GM18520 (cell line): ENCODE data around the gene FMR1.

Experiments used
- ATAC-seq: cut with Tn5 transposase; IDR thresholded peaks from one replicate; pipeline ENCODE4 v1.9.1; 2021; ENCODE audit not compliant: unreplicated experiment

The FMR1 gene

DNA sequence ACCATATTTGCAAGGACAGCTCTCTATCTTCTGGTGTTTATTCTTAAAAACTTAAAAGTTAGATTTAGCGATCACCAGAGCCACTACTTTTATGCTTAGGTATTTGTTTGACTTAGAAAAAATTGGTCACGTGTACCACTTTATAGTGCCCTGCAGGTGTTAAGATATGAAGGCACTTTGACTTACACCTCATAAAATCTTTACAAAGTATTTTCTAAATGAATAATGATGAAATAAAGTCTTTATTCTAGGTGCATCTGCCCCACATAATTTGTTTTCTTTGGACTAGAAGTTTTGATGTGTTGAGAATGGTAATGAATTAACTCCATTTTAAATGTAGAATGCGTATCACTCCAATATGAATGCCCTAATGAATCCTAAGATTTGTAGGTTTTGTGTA lies 2.9 kb downstream of the FMR1 start:
- no peak for ATAC-seq

- no peak for ATAC-seq
Measured at GRCh38 chrX:147916375-147916968, 4.8 kb downstream of the FMR1 start.

- ATAC-seq: peak; percentile 81
Measured at GRCh38 chrX:147917700-147918695, 6.3 kb downstream of the FMR1 start.

- no peak for ATAC-seq
Measured at GRCh38 chrX:147920161-147920666, 8.5 kb downstream of the FMR1 start.

DNA sequence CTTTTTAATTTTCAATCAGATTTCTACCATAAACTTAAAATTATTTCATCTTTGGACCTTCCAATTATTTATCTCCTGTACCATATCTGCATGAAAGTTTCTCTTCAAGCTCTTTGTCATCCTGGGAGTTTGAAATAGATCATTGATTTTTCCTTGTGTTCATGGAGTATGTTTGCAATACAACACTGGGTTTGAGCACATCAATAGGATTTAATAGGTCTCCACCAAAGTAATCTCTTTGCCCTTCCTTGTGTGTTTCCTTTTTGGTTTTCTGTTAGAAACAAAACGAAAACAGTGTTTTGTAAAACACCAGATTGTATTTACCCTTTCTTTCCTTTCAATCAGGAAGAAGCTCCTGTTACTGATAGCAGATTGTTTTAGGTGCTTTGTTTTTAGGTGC lies 11.9 kb downstream of the FMR1 start:
- ATAC-seq: no peak

- no peak for ATAC-seq
Measured at GRCh38 chrX:147927256-147927655, 15.5 kb downstream of the FMR1 start.

- no peak for ATAC-seq
Measured at GRCh38 chrX:147933815-147934214, 22.1 kb downstream of the FMR1 start.

DNA sequence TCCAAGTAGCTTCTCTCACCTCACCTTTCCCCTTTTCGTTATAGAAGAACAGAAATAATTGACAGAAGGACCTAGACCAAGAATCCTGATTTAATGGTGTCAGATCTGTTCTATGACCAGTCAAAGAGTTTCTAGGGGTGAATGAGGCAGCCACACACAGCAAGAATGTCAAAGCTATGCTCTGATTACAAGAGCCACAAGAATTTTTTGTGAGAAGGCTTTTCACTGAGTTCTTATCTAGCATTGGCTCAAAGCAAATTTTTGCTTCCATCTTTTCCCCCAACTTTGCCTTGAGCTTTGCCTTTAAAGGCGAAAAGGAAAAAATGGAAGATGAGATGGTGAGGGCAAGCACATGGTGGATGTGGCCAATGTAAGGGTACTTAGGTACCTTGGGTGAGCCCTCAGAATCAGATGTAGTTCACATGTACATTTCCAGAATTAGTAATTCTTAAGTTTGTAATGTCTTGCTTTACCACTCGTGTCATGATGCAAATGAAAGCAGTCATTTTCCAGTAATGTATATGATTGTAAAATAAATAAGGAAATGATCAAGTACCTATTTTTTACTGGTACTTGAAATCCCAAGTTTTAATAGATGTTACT lies 23.5 kb downstream of the FMR1 start:
- no peak for ATAC-seq

DNA sequence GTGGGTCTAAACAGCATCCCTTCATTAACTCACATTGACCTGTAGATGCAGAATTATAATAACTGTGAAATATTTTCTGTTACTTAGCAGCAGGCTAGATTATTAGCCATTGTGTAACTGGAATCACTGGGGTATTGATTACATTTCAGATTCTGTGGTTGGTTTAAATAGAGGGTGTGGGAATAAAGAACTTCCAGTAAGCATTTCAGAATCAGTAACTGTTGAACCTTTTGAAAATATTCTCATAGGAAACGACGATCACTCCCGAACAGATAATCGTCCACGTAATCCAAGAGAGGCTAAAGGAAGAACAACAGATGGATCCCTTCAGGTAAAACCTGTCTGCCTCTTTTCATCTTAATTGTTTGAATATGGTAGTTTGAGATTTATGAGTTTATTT lies 33.6 kb downstream of the FMR1 start:
- no peak for ATAC-seq

- no peak for ATAC-seq
Measured at GRCh38 chrX:147948531-147948930, 36.8 kb downstream of the FMR1 start.

GRCh38 chrX:147950352-147950751 lies 38.6 kb downstream of the FMR1 start:
- no peak for ATAC-seq

DNA sequence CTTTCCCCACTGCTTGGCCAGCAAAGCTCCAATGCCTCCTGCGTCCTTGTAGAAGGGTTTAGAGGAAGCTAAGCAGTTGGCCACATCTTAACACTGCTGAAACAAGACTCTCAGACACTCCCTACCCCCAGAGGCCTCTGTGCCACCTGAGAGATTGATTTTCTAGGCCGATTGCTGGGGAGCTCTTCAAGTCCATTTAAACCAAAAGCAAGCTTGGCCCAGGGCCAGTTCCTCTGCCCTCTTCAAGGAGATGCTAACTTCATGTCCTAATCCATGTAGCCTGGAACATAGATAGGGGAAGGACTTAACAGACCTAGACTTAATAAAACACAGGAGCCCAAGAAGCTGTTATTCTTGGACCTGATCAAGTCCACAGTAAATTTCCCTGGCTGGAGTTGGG lies 42.3 kb downstream of the FMR1 start:
- ATAC-seq: no peak

- ATAC-seq: no peak
Measured at GRCh38 chrX:147957291-147957690, 45.6 kb downstream of the FMR1 start.

GRCh38 chrX:147958291-147958690 lies 46.6 kb downstream of the FMR1 start:
- ATAC-seq: no peak

GRCh38 chrX:147960722-147961121 lies 49.0 kb downstream of the FMR1 start:
- no peak for ATAC-seq

- ATAC-seq: no peak
Measured at GRCh38 chrX:147962476-147962875, 50.8 kb downstream of the FMR1 start.

GRCh38 chrX:147978931-147979330 lies 67.2 kb downstream of the FMR1 start:
- ATAC-seq: no peak

GRCh38 chrX:147981038-147981752 lies 69.5 kb downstream of the FMR1 start, which contains the start of gene FMR1NB:
FMR1NB (plus strand) TSS chrX:147981337; CDS start chrX:147981403, 66 bp downstream.
- no peak for ATAC-seq
